Upper lobe of left lung (tissue), 6 donors: ENCODE data around the gene AGAP1. TPM values are rescaled to one million over a fixed set of nuclear protein-coding genes. Genes with fewer than 3 reads are reported as not detected.

Source experiments
- ATAC-seq, 2 donors: fragments of 200-7000 bp; cut with Tn5 transposase; one replicate each; pipeline ENCODE4 v1.9.1; 2022; ENCODE audit warnings: mild to moderate bottlenecking in 2 of 2, moderate library complexity in 2 of 2; ENCODE audit not compliant: low FRiP score in 2 of 2
- DNase-seq, 2 donors: peaks; one replicate each; pipeline ENCODE4 v3.0.0-alpha.2; 2019 to 2020
- H3K27ac ChIP-seq, 4 donors: fragments of 200-600 bp; sonication (generic); one replicate each; pipeline ENCODE4 v1.5.1; 2016 to 2019
- H3K27me3 ChIP-seq, 4 donors: fragments of 200-600 bp; sonication (generic); one replicate each; pipeline ENCODE4 v1.5.1; 2017 to 2019
- H3K36me3 ChIP-seq, 4 donors: fragments of 200-600 bp; sonication (generic); one replicate each; pipeline ENCODE4 v1.5.1; 2016 to 2019
- H3K4me1 ChIP-seq, 4 donors: fragments of 200-600 bp; sonication (generic); one replicate each; pipeline ENCODE4 v1.5.1; 2018 to 2019
- H3K4me3 ChIP-seq, 4 donors: fragments of 200-600 bp; sonication (generic); one replicate each; pipeline ENCODE4 v1.5.1; 2017 to 2019; ENCODE audit warnings: mild to moderate bottlenecking in 2 of 4, moderate library complexity in 1 of 4
- H3K9me3 ChIP-seq, 4 donors: fragments of 200-600 bp; sonication (generic); one replicate each; pipeline ENCODE4 v1.5.1; 2018 to 2019
- EP300 ChIP-seq, 4 donors: sonication (generic); formaldehyde crosslinking; IDR thresholded peaks; one replicate each; pipeline ENCODE4 v1.5.1; 2017; ENCODE audit warnings: antibody characterized with exemption in 4 of 4, control low read depth in 2 of 4
- POLR2A ChIP-seq, 4 donors: fragments of 450-650 bp; IDR thresholded peaks; one replicate each; pipeline ENCODE4 v1.5.1; 2016 to 2017; ENCODE audit warnings: antibody characterized with exemption in 4 of 4, mild to moderate bottlenecking in 2 of 4
- POLR2AphosphoS5 ChIP-seq, 2 donors: sonication (generic); formaldehyde crosslinking; IDR thresholded peaks; one replicate each; pipeline ENCODE4 v1.5.1; 2017; ENCODE audit warnings: antibody characterized with exemption in 2 of 2
- WGBS, 2 donors: methylation state at CpG; one replicate each; pipeline ENCODE4 v1.1.5; 2017 to 2018; 5-methylcytosine and 5-hydroxymethylcytosine counted together
- total RNA-seq, 6 donors: library from RNA; depleted of rRNA in 4 of 6; stranded (reverse); fragments of >200 nt in 4 of 6; gene quantifications; one replicate each; pipeline versions ENCODE4 v1.1.0 to v1.2.1, GENCODE V29; 2016 to 2021
- TF ChIP-seq, protein P1 (sequence below), 6 experiments: fragments of 450-650 bp in 4 of 6; fragments of 200-600 bp in 2 of 6; sonication (generic) in 2 of 6; IDR thresholded peaks; one replicate each; pipeline ENCODE4 v1.5.1; 2016 to 2019; ENCODE audit warnings: antibody characterized with exemption in 6 of 6
- donor health status: DM: no; HTN: no; CAD: no; lungs with moderate emphysema.
- donor health status: DM: no; HTN: yes; CAD: no; lungs with severe emphysema.

Gene AGAP1
- total RNA-seq, 6 donors from 2014 or later: 25.5 to 45.1 (median 30.7) TPM

DNA sequence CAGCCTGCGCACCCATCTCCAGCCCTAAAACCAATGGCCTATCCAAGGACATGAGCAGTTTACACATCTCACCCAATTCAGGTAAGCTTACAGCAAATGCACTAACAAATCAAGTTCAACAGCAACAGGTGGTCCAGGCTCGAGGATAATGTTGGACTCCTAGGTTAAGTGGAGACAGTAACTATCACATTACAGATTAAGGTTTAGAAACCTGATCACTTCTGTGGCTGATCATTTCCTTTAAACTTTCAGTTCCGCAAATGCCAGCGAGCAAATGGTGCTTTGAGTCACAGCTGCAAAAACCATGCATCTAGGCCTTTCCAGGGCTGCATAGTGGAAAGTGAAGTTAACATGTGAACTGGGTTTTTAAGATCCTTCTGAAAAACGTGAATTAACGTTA is 415.0 kb downstream of the AGAP1 start:
- no peak overlapping the region for H3K27ac ChIP-seq
- WGBS, 2 donors: 82 to 84% methylated on average over 6 of the region's 6 CpGs

DNA sequence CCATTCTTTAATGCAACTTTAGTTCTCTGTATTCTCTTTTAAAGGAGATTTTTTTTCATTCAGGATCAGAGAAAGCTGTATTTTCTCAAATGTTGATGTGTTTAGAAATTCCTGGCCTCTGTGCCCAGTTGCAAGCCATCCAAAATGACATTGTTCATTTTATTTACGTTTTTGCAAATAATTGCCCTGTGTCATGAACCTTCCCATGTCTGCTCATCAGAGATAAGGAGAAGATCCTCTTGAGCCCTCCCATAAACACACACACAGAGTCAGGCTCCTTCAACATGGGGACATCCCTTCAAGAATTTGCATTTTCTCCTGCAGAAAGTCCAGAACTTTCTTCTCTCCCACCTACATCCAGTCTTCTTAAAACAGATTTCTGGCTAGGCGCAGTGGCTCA is 415.5 kb downstream of the AGAP1 start:
- Histone ChIP-seq H3K4me3 (no peak overlapping the region), H3K9me3 (no peaks in the 10 kb centered on the region), H3K27me3 (no peaks in the 10 kb centered on the region), H3K36me3 (peaks cover 0 to 19% (median 4%) of the 10 kb centered on the region in 4 donors), H3K27ac (no peak overlapping the region), H3K4me1 (no peaks in the 10 kb centered on the region)
- WGBS, 2 donors: 73 to 77% methylated on average over 2 of the region's 2 CpGs
- no peak for TF ChIP-seq POLR2A (IDR thresholded peaks at IDR 0.05)
- TF ChIP-seq EP300 (IDR thresholded peaks at IDR 0.05): no peak
- DNase-seq (no peak), ATAC-seq (no peak)

More for the DNA sequence above, 415.0 kb downstream of the AGAP1 start:
- DNase-seq (no peak), ATAC-seq (no peak)
- no peaks in the 10 kb centered on the region for H3K9me3 ChIP-seq
- no peaks in the 10 kb centered on the region for H3K27me3 ChIP-seq
- no peaks in the 10 kb centered on the region for H3K4me1 ChIP-seq
- H3K4me3 ChIP-seq: no peak overlapping the region
- TF ChIP-seq, protein P1, sequence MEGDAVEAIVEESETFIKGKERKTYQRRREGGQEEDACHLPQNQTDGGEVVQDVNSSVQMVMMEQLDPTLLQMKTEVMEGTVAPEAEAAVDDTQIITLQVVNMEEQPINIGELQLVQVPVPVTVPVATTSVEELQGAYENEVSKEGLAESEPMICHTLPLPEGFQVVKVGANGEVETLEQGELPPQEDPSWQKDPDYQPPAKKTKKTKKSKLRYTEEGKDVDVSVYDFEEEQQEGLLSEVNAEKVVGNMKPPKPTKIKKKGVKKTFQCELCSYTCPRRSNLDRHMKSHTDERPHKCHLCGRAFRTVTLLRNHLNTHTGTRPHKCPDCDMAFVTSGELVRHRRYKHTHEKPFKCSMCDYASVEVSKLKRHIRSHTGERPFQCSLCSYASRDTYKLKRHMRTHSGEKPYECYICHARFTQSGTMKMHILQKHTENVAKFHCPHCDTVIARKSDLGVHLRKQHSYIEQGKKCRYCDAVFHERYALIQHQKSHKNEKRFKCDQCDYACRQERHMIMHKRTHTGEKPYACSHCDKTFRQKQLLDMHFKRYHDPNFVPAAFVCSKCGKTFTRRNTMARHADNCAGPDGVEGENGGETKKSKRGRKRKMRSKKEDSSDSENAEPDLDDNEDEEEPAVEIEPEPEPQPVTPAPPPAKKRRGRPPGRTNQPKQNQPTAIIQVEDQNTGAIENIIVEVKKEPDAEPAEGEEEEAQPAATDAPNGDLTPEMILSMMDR (IDR thresholded peaks at IDR 0.05): no peak
- no peak for TF ChIP-seq POLR2A (IDR thresholded peaks at IDR 0.05)
- TF ChIP-seq EP300 (IDR thresholded peaks at IDR 0.05): no peak
- no peak for TF ChIP-seq POLR2AphosphoS5 (IDR thresholded peaks at IDR 0.05)
- H3K36me3 ChIP-seq: peaks cover 0 to 17% (median 4%) of the 10 kb centered on the region in 4 donors

DNA sequence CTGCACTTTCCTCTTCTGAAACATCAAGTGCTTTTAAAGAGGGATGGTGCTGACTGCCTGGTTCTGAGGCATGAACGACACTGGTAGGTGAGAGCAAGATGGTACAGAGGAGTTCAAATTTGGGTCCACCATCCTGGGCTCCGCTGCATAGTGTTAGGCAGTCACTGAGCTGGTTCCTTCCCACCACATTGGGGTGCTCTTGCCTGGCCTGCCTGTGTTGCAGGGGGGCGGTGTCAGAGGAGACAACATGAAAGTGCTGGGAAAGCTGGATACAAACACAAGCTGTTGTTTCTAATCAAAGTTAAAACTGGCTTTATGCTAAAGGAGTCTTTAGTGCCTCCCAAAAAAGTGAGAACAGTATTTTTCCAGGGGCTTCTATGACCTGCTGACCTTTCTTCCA is 416.2 kb downstream of the AGAP1 start:
- H3K36me3 ChIP-seq: peaks cover 0 to 26% (median 4%) of the 10 kb centered on the region in 4 donors
- DNase-seq (no peak), ATAC-seq (no peak)
- H3K4me1 ChIP-seq: no peaks in the 10 kb centered on the region
- H3K9me3 ChIP-seq: no peaks in the 10 kb centered on the region
- TF ChIP-seq, protein P1 (IDR thresholded peaks at IDR 0.05): no peak
- TF ChIP-seq POLR2A (IDR thresholded peaks at IDR 0.05) (no peak), POLR2AphosphoS5 (IDR thresholded peaks at IDR 0.05) (no peak), EP300 (IDR thresholded peaks at IDR 0.05) (no peak)
- H3K4me3 ChIP-seq: no peak overlapping the region
- H3K27me3 ChIP-seq: no peaks in the 10 kb centered on the region
- H3K27ac ChIP-seq: no peak overlapping the region
- 83 to 97% methylated on average over 3 of the region's 3 CpGs for WGBS, 2 donors

DNA sequence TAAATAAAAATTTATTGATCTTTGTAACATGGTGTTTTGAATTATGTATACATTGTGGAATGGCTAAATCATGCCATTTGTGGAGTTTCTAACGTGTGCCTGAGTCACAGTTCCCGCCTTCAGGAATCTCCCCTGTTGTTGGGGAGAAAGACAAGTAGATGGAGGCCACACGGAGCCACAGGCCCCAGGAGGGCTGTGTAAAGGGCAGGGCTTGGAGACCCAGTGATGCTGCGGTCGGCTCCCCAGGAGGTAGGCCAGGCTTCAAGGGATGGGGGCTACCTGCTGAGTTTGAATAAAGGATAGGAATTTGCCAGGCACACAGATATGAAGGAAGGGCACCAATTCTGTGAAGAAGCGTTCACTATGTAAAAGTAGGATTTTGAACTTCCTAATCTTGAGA is 417.3 kb downstream of the AGAP1 start:
- TF ChIP-seq POLR2AphosphoS5 (IDR thresholded peaks at IDR 0.05): no peak
- TF ChIP-seq, protein P1 (IDR thresholded peaks at IDR 0.05): no peak
- TF ChIP-seq EP300 (IDR thresholded peaks at IDR 0.05): no peak
- TF ChIP-seq POLR2A (IDR thresholded peaks at IDR 0.05): no peak
- peaks cover 0 to 29% (median 5%) of the 10 kb centered on the region in 4 donors for H3K36me3 ChIP-seq
- H3K9me3 ChIP-seq: no peaks in the 10 kb centered on the region
- 94 to 95% methylated on average over 6 of the region's 6 CpGs for WGBS, 2 donors
- no peak overlapping the region for H3K27ac ChIP-seq
- no peak for ATAC-seq
- no peaks in the 10 kb centered on the region for H3K4me1 ChIP-seq
- H3K4me3 ChIP-seq: no peak overlapping the region
- no peak for DNase-seq
- no peaks in the 10 kb centered on the region for H3K27me3 ChIP-seq

DNA sequence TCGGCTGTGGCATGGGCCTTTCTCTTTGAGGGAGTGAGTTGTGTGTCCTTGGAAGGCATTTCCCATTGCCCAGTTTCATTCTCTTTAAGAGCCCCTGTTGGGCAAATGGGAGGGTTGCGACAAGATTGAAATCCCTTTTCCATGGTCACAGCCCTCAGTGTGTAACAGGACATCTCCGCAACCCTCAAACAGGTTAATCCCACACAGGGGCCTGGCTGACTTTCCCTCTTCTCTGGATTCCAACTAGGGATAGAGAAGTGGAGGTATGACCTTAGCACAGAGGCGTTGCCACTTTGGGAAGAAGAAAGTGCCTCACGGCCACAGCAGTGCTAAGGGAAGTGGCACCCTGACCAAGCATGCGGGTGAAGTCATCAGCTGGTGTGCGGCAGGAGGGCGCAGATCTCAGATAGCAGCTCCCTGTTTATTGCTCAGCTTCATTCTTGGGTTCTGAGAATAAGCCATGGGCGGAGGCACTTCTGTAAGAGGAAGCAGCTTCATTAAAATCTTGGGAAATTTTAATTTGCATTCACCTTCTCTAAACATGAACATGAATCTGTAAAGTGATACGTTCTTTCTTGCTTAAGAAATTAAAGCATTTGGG is 417.9 kb downstream of the AGAP1 start:
- DNase-seq: no peak
- H3K36me3 ChIP-seq: peaks cover 0 to 29% (median 6%) of the 10 kb centered on the region in 4 donors

More for the DNA sequence above, 417.9 kb downstream of the AGAP1 start:
- TF ChIP-seq, protein P1 (IDR thresholded peaks at IDR 0.05): no peak
- TF ChIP-seq POLR2AphosphoS5 (IDR thresholded peaks at IDR 0.05): no peak
- no peak for TF ChIP-seq EP300 (IDR thresholded peaks at IDR 0.05)
- no peak for TF ChIP-seq POLR2A (IDR thresholded peaks at IDR 0.05)
- Histone ChIP-seq H3K4me1 (no peaks in the 10 kb centered on the region), H3K27me3 (no peaks in the 10 kb centered on the region), H3K9me3 (no peaks in the 10 kb centered on the region), H3K27ac (no peak overlapping the region), H3K4me3 (no peak overlapping the region)
- WGBS, 2 donors: 73 to 85% methylated on average over 10 of the region's 10 CpGs
- ATAC-seq: no peak
